Tibial artery (tissue), 4 donors: ENCODE results near the gene RTL10.

Experiments
- DNase-seq, 2 donors: peaks; one replicate each; pipeline ENCODE4 v3.0.0-alpha.2; 2019
- H3K27ac ChIP-seq, 2 donors: fragments of 200-600 bp; sonication (generic) in 1 of 2; 1 replicate in 1 of 2; 2 replicates in 1 of 2; pipeline ENCODE4 v1.5.1; 2018 to 2019; ENCODE audit warnings: mild to moderate bottlenecking in 1 of 2
- H3K27me3 ChIP-seq, 2 donors: fragments of 200-600 bp; sonication (generic) in 1 of 2; one replicate each; pipeline versions ENCODE4 v1.5.1 to v1.6.0; 2016 to 2019
- H3K36me3 ChIP-seq, 3 donors: fragments of 200-600 bp; sonication (generic) in 2 of 3; one replicate each; pipeline ENCODE4 v1.5.1; 2016 to 2019; ENCODE audit warnings: mild to moderate bottlenecking in 2 of 3
- H3K4me1 ChIP-seq, 4 donors: fragments of 200-600 bp; sonication (generic) in 2 of 4; 1 replicate in 3 of 4; 2 replicates in 1 of 4; pipeline ENCODE4 v1.5.1; 2016 to 2019
- H3K4me3 ChIP-seq, 2 donors: fragments of 200-600 bp; sonication (generic) in 1 of 2; 1 replicate in 1 of 2; 2 replicates in 1 of 2; pipeline ENCODE4 v1.5.1; 2018 to 2019; ENCODE audit warnings: mild to moderate bottlenecking in 2 of 2
- H3K9me3 ChIP-seq, 3 donors: fragments of 200-600 bp; sonication (generic) in 1 of 3; one replicate each; pipeline ENCODE4 v1.5.1; 2016 to 2019
- CTCF ChIP-seq, 2 experiments: fragments of 200-600 bp in 1 of 2; fragments of 450-650 bp in 1 of 2; IDR thresholded peaks; one replicate each; pipeline ENCODE4 v1.5.1; 2017 to 2019; ENCODE audit warnings: antibody characterized with exemption in 2 of 2, mild to moderate bottlenecking in 1 of 2, moderate library complexity in 1 of 2
- intact Hi-C: fragments of 100-400 bp; cut with DNase I; formaldehyde crosslinking; loops from one replicate; pipeline ENCODE4 v1.15.0; 2023; ENCODE audit warnings: low total_unique reads

RTL10 gene

GRCh38 chr22:19891317-19892256 lies 36.9 kb upstream of the RTL10 start:
- Histone ChIP-seq H3K27me3 (no peaks in the 10 kb centered on the region), H3K9me3 (no peaks in the 10 kb centered on the region), H3K4me1 (peaks cover 0 to 16% (median 0%) of the 10 kb centered on the region in 4 donors), H3K4me3 (no peak overlapping the region), H3K36me3 (peaks cover 20 to 86% (median 43%) of the 10 kb centered on the region in 3 donors), H3K27ac (no peak overlapping the region)
- intact Hi-C loops: no loop called here
- DNase-seq: no peak
- no peak for TF ChIP-seq CTCF (IDR thresholded peaks at IDR 0.05)

- intact Hi-C loops: no loop called here
- TF ChIP-seq CTCF (IDR thresholded peaks at IDR 0.05): no peak
These were observed 36.0 kb upstream of the RTL10 start for GRCh38 chr22:19890502-19891316.

GRCh38 chr22:19889951-19890350 lies 35.3 kb upstream of the RTL10 start:
- intact Hi-C loops: no loop called here
- H3K4me1 ChIP-seq: peaks cover 0 to 21% (median 0%) of the 10 kb centered on the region in 4 donors
- no peak for TF ChIP-seq CTCF (IDR thresholded peaks at IDR 0.05)
- peaks cover 10 to 78% (median 43%) of the 10 kb centered on the region in 3 donors for H3K36me3 ChIP-seq
- no peak overlapping the region for H3K4me3 ChIP-seq
- H3K27ac ChIP-seq: no peak overlapping the region
- no peaks in the 10 kb centered on the region for H3K27me3 ChIP-seq
- no peak for DNase-seq
- no peaks in the 10 kb centered on the region for H3K9me3 ChIP-seq

More at GRCh38 chr22:19890502-19891316, 36.0 kb upstream of the RTL10 start:
- peaks cover 0 to 21% (median 0%) of the 10 kb centered on the region in 4 donors for H3K4me1 ChIP-seq
- no peaks in the 10 kb centered on the region for H3K27me3 ChIP-seq
- peaks cover 18 to 86% (median 48%) of the 10 kb centered on the region in 3 donors for H3K36me3 ChIP-seq
- H3K4me3 ChIP-seq: no peak overlapping the region
- no peak for DNase-seq
- H3K9me3 ChIP-seq: no peaks in the 10 kb centered on the region
- no peak overlapping the region for H3K27ac ChIP-seq

GRCh38 chr22:19888131-19888746 lies 33.6 kb upstream of the RTL10 start:
- Histone ChIP-seq H3K9me3 (no peaks in the 10 kb centered on the region), H3K4me1 (peaks cover 0 to 21% (median 0%) of the 10 kb centered on the region in 4 donors), H3K27ac (no peak overlapping the region), H3K36me3 (peaks cover 10 to 63% (median 27%) of the 10 kb centered on the region in 3 donors), H3K27me3 (no peaks in the 10 kb centered on the region), H3K4me3 (no peak overlapping the region)
- no peak for TF ChIP-seq CTCF (IDR thresholded peaks at IDR 0.05)
- intact Hi-C loops: no loop called here
- DNase-seq: no peak

- intact Hi-C loops: no loop called here
- H3K27ac ChIP-seq: no peak overlapping the region
- TF ChIP-seq CTCF (IDR thresholded peaks at IDR 0.05): no peak
- H3K36me3 ChIP-seq: peaks cover 14 to 63% (median 25%) of the 10 kb centered on the region in 3 donors
- no peaks in the 10 kb centered on the region for H3K9me3 ChIP-seq
- no peak overlapping the region for H3K4me3 ChIP-seq
- DNase-seq: no peak
- H3K4me1 ChIP-seq: peaks cover 0 to 20% (median 0%) of the 10 kb centered on the region in 4 donors
- H3K27me3 ChIP-seq: no peaks in the 10 kb centered on the region
These were observed 32.7 kb upstream of the RTL10 start for GRCh38 chr22:19887256-19887985.
